Measurements from ENCODE around the gene MEX3A. TPM values are rescaled to one million over a fixed set of nuclear protein-coding genes. Genes with fewer than 3 reads are reported as not detected.
"Not testable (repeated sequence)": the region's sequence is repeated elsewhere in the genome, so short reads cannot be mapped to it uniquely, and the experiment has no call there.

The MEX3A gene
- polyA plus RNA-seq, 2 donors, result 0.36 to 0.59 TPM

DNA sequence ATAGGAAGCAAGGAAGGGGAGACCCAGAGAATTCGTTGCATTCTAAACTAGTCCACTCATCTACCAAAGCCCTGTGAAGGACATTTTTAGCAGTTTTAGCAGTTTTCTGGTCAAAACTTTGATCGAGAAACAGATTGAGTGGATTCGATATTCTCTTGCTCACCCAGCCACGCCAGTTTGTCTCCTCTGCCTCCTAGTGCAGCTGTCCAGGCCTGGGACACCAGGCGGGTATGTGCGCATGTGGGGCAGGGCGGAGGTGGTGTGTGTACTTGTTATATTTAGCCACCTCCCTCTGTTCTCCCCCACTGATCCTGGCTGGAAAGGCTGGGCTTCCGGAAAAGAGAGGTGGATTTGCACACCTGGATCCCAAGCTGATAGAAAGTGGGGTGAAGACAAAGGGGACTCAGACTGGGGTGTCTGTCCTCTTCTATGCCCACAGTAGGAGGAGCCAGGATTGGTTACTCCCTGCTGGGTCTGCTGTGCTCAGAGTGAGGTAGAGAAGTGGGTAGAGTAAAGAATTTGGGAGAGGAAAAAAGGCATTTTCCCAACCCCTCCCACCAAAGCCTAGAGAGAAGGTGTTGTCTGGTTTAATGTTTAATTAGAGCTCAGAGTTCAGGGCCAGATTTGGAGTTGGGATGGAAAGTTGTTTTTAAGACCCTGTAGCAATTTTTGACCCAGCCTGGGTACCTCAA lies 36.1 kb upstream of the MEX3A start:
- Histone ChIP-seq H3K27ac (ENCODE audit: low read depth in 2 of 2, low read length in 1 of 2) (peak overlapping the region; percentile 85 to 94), H3K9me3 (ENCODE audit: control insufficient read depth in 2 of 2, insufficient read depth in 1 of 2, low read depth in 1 of 2, low read length in 1 of 2) (no peaks in the 10 kb centered on the region), H3K27me3 (ENCODE audit: control insufficient read depth in 1 of 2, insufficient read depth in 2 of 2, low read length in 2 of 2) (no peaks in the 10 kb centered on the region), H3K4me3 (ENCODE audit: low read depth in 1 of 2, low read length in 2 of 2) (peak overlapping the region; percentile 21 to 41), H3K36me3 (ENCODE audit: control insufficient read depth in 2 of 2, insufficient read depth in 2 of 2, low read length in 1 of 2) (no peaks in the 10 kb centered on the region), H3K4me1 (ENCODE audit: control insufficient read depth in 2 of 2, insufficient read depth in 2 of 2, low read length in 1 of 2) (peaks cover 3 to 27% of the 10 kb centered on the region in 2 donors)
- WGBS, 2 donors, result 19% methylated on average over 8 of the region's 8 CpGs

DNA sequence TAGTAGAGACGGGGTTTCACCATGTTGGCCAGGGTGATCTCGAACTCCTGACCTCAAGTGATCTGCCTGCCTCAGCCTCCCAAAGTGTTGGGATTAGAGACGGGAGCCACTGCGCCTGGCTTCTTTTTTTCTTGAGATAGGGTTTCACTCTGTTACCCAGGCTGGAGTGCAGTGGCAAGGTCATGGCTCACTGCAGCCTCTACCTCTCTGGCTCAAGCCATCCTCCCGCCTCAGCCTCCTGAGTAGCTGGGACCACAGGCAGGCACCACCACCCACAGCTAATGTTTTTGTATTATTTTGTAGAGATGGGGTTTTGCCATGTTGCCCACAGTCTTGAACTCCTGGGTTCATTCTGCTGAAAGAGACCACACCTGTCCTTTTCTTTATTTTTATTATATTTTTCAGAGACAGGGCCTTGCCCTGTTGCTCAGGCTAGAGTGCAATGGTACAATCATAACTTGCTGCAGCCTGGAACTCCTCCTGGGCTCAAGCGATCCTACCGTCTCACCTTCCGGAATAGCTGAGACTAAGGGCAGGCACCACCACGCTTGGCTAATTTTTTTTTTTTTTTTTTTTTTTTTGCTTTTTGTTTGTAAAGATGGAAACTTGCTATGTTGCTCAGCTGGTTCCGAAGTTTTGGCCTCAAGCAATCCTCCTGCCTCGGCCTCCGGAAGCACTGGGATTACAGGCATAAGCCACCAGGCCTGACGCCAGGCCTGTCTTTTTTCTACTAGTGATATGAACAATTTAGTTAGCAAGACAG lies 35.3 kb upstream of the MEX3A start:
- H3K4me3 ChIP-seq (ENCODE audit: low read depth in 1 of 2, low read length in 2 of 2), result peak overlapping the region; percentile 21 to 41
- H3K27me3 ChIP-seq (ENCODE audit: control insufficient read depth in 1 of 2, insufficient read depth in 2 of 2, low read length in 2 of 2), result no peaks in the 10 kb centered on the region
- no peaks in the 10 kb centered on the region for H3K36me3 ChIP-seq (ENCODE audit: control insufficient read depth in 2 of 2, insufficient read depth in 2 of 2, low read length in 1 of 2)
- peak overlapping the region; percentile 85 to 94 for H3K27ac ChIP-seq (ENCODE audit: low read depth in 2 of 2, low read length in 1 of 2)
- H3K9me3 ChIP-seq (ENCODE audit: control insufficient read depth in 2 of 2, insufficient read depth in 1 of 2, low read depth in 1 of 2, low read length in 1 of 2), result no peaks in the 10 kb centered on the region
- WGBS, 2 donors, result 26 to 37% methylated on average over 13 of the region's 13 CpGs
- H3K4me1 ChIP-seq (ENCODE audit: control insufficient read depth in 2 of 2, insufficient read depth in 2 of 2, low read length in 1 of 2), result peaks cover 0 to 27% of the 10 kb centered on the region in 2 donors

DNA sequence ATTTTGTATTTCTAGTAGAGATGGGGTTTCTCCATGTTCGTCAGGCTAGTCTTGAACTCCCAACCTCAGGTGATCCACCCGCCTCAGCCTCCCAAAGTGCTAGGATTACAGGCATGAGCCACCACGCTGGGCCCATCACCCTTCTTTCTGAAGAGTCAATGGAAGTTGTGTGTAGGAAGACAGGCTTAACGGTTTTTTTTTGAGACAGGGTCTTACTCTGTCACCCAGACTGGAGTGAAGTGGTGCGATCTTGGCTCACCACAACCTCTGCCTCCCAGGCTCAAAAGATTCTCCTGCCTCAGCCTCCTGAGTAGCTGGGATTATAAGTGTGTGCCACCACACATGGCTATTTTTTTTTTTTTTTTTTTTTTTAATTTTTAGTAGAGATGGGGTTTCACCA lies 34.5 kb upstream of the MEX3A start:
- Histone ChIP-seq H3K27ac (ENCODE audit: low read depth in 2 of 2, low read length in 1 of 2) (peak overlapping the region; percentile 95 to 99), H3K4me3 (ENCODE audit: low read depth in 1 of 2, low read length in 2 of 2) (peak overlapping the region; percentile 37 to 95), H3K4me1 (ENCODE audit: control insufficient read depth in 2 of 2, insufficient read depth in 2 of 2, low read length in 1 of 2) (peaks cover 0 to 25% of the 10 kb centered on the region in 2 donors)
- not testable (repeated sequence) for H3K36me3 ChIP-seq (ENCODE audit: control insufficient read depth in 2 of 2, insufficient read depth in 2 of 2, low read length in 1 of 2); H3K27me3 ChIP-seq (ENCODE audit: control insufficient read depth in 1 of 2, insufficient read depth in 2 of 2, low read length in 2 of 2); H3K9me3 ChIP-seq (ENCODE audit: control insufficient read depth in 2 of 2, insufficient read depth in 1 of 2, low read depth in 1 of 2, low read length in 1 of 2)
- 21 to 46% methylated on average over 5 of the region's 5 CpGs for WGBS, 2 donors

DNA sequence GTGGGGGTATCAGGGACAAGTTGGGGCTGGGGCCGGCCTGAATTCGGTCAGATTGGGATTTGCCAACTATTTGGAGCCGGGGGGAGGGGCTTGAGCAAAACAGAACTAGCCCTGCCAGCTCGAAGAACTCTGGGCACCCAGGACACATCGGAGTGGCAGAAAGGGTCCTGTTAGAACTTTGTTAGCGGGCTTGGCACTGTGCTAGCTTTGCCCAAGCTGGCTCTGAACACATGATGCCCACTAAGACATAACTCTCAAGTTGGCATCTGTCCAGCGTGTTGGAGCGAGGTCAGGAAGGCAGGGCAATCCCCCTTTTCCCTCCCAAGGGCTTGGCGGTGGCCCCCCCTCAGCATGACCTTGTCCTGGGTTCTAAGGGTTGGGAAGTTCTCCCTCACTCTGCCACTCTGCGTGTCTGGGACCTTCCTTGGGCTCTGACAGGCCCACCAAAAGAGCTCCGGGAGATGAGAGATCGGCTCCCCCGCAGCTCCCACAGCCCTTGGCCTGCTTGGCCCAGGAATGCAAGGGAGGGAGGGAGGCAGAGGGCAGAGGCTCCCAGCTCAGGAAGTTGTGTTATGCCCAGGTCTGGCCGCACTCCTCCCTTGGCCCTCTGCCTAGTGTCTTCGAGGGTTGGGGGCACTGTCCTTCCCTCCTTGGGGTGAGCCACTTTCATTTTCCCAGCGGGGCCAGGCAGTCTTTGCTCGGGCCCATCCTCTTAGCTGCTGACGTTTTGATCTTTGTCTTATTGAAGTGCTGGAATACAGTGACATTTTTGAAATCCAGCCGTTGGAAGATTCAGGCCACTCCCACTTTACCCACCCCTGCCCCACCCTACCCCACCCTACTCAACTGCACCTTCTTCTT lies 33.5 kb upstream of the MEX3A start:
- no peaks in the 10 kb centered on the region for H3K27me3 ChIP-seq (ENCODE audit: control insufficient read depth in 1 of 2, insufficient read depth in 2 of 2, low read length in 2 of 2)
- H3K36me3 ChIP-seq (ENCODE audit: control insufficient read depth in 2 of 2, insufficient read depth in 2 of 2, low read length in 1 of 2), result no peaks in the 10 kb centered on the region
- peak overlapping the region; percentile 95 to 97 for H3K4me3 ChIP-seq (ENCODE audit: low read depth in 1 of 2, low read length in 2 of 2)
- 4 to 7% methylated on average over 19 of the region's 19 CpGs for WGBS, 2 donors
- peaks cover 0 to 19% of the 10 kb centered on the region in 2 donors for H3K4me1 ChIP-seq (ENCODE audit: control insufficient read depth in 2 of 2, insufficient read depth in 2 of 2, low read length in 1 of 2)
- peak overlapping the region; percentile 95 to 99 for H3K27ac ChIP-seq (ENCODE audit: low read depth in 2 of 2, low read length in 1 of 2)
- H3K9me3 ChIP-seq (ENCODE audit: control insufficient read depth in 2 of 2, insufficient read depth in 1 of 2, low read depth in 1 of 2, low read length in 1 of 2), result no peaks in the 10 kb centered on the region

DNA sequence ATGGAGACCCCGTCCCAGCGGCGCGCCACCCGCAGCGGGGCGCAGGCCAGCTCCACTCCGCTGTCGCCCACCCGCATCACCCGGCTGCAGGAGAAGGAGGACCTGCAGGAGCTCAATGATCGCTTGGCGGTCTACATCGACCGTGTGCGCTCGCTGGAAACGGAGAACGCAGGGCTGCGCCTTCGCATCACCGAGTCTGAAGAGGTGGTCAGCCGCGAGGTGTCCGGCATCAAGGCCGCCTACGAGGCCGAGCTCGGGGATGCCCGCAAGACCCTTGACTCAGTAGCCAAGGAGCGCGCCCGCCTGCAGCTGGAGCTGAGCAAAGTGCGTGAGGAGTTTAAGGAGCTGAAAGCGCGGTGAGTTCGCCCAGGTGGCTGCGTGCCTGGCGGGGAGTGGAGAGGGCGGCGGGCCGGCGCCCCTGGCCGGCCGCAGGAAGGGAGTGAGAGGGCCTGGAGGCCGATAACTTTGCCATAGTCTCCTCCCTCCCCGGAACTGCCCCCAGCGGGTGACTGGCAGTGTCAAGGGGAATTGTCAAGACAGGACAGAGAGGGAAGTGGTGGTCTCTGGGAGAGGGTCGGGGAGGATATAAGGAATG lies 32.8 kb upstream of the MEX3A start:
- H3K4me1 ChIP-seq (ENCODE audit: control insufficient read depth in 2 of 2, insufficient read depth in 2 of 2, low read length in 1 of 2), result peaks cover 0 to 13% of the 10 kb centered on the region in 2 donors

DNA sequence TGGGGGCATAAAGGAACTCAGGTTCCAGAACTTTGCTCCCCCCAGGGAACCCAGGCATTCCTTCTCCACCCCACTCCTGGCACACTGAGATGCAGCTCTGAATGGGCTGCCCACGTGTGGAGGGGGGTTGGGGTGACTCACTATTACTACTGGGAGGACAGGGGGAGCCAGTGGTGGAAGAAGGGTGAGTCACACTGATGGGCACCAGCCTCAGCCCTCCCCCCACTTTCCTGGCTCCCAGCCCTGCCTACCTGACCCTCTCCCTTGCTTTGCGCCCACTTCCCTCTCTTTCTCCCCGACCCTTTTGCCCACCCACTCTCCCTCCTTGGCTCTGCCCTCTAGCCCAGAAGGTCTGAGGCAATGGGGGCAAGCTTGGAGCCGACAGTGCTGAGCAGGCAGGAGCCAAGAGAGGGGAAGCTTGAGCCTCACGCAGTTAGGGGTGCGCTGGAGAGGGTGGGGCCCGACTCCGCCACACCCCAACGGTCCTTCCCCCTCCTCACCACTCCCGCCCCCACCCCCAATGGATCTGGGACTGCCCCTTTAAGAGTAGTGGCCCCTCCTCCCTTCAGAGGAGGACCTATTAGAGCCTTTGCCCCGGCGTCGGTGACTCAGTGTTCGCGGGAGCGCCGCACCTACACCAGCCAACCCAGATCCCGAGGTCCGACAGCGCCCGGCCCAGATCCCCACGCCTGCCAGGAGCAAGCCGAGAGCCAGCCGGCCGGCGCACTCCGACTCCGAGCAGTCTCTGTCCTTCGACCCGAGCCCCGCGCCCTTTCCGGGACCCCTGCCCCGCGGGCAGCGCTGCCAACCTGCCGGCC lies 32.0 kb upstream of the MEX3A start, which contains the start of gene LMNA:
LMNA (plus strand) TSS at position 611 of the 818 bp plus-strand sequence. CDS start 208 bp downstream, outside the sequence.
- no peaks in the 10 kb centered on the region for H3K36me3 ChIP-seq (ENCODE audit: control insufficient read depth in 2 of 2, insufficient read depth in 2 of 2, low read length in 1 of 2)
- WGBS, 2 donors, result 1 to 2% methylated on average over 36 to 37 of the region's 37 CpGs
- H3K27ac ChIP-seq (ENCODE audit: low read depth in 2 of 2, low read length in 1 of 2), result peak within 1 kb of the TSS; percentile 95 to 99
- H3K9me3 ChIP-seq (ENCODE audit: control insufficient read depth in 2 of 2, insufficient read depth in 1 of 2, low read depth in 1 of 2, low read length in 1 of 2), result no peaks in the 10 kb centered on the region
- peaks cover 0 to 7% of the 10 kb centered on the region in 2 donors for H3K4me1 ChIP-seq (ENCODE audit: control insufficient read depth in 2 of 2, insufficient read depth in 2 of 2, low read length in 1 of 2)
- H3K27me3 ChIP-seq (ENCODE audit: control insufficient read depth in 1 of 2, insufficient read depth in 2 of 2, low read length in 2 of 2), result no peaks in the 10 kb centered on the region
- peak within 1 kb of the TSS; percentile 95 to 97 for H3K4me3 ChIP-seq (ENCODE audit: low read depth in 1 of 2, low read length in 2 of 2)

More for the DNA sequence above, 32.8 kb upstream of the MEX3A start:
- H3K27me3 ChIP-seq (ENCODE audit: control insufficient read depth in 1 of 2, insufficient read depth in 2 of 2, low read length in 2 of 2), result no peaks in the 10 kb centered on the region
- no peaks in the 10 kb centered on the region for H3K36me3 ChIP-seq (ENCODE audit: control insufficient read depth in 2 of 2, insufficient read depth in 2 of 2, low read length in 1 of 2)
- peak overlapping the region; percentile 95 to 97 for H3K4me3 ChIP-seq (ENCODE audit: low read depth in 1 of 2, low read length in 2 of 2)
- peak overlapping the region; percentile 95 to 99 for H3K27ac ChIP-seq (ENCODE audit: low read depth in 2 of 2, low read length in 1 of 2)
- no peaks in the 10 kb centered on the region for H3K9me3 ChIP-seq (ENCODE audit: control insufficient read depth in 2 of 2, insufficient read depth in 1 of 2, low read depth in 1 of 2, low read length in 1 of 2)
- 0 to 1% methylated on average over 49 of the region's 49 CpGs for WGBS, 2 donors

DNA sequence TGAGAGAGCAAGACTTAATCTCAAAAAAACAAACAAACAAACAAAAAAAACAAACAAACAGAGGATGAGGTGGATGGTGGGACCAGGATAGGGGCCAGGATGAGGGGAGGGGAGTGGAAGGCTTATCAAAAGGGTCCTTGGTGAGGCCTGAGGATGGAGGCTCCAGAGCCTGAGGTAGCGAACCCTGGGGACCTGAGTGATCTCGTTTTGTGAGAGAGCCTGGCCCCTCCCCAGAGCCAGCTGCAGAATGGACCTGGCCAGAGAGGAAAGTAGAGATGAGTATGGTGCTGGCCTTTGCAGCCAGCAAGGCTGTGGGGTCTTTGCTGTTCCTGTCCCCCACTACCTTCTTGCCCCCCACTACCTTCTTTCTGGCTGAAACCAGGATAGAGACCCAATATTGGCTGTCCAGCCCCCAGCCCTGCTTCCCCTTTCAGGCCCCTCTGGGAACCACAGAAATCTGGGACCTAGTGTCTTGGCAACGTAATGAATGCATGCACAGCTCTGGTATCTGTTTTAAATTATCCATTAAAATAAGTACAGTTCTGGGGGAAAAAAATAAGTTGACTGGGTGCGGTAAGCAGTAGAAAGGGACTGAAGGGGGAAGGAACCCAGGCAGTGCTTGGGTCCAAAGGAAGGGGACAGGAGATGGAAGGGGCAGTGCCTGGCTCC lies 31.2 kb upstream of the MEX3A start:
- Histone ChIP-seq H3K4me3 (ENCODE audit: low read depth in 1 of 2, low read length in 2 of 2) (no peak overlapping the region), H3K27me3 (ENCODE audit: control insufficient read depth in 1 of 2, insufficient read depth in 2 of 2, low read length in 2 of 2) (no peaks in the 10 kb centered on the region), H3K27ac (ENCODE audit: low read depth in 2 of 2, low read length in 1 of 2) (peak overlapping the region; percentile 79 to 99), H3K9me3 (ENCODE audit: control insufficient read depth in 2 of 2, insufficient read depth in 1 of 2, low read depth in 1 of 2, low read length in 1 of 2) (no peaks in the 10 kb centered on the region), H3K4me1 (ENCODE audit: control insufficient read depth in 2 of 2, insufficient read depth in 2 of 2, low read length in 1 of 2) (peaks cover 0 to 6% of the 10 kb centered on the region in 2 donors), H3K36me3 (ENCODE audit: control insufficient read depth in 2 of 2, insufficient read depth in 2 of 2, low read length in 1 of 2) (no peaks in the 10 kb centered on the region)
- WGBS, 2 donors, result 41% methylated on average over 2 to 4 of the region's 4 CpGs

All from esophagus (tissue), 2 donors.